ENCODE results near the gene ISLR.

ISLR gene

DNA sequence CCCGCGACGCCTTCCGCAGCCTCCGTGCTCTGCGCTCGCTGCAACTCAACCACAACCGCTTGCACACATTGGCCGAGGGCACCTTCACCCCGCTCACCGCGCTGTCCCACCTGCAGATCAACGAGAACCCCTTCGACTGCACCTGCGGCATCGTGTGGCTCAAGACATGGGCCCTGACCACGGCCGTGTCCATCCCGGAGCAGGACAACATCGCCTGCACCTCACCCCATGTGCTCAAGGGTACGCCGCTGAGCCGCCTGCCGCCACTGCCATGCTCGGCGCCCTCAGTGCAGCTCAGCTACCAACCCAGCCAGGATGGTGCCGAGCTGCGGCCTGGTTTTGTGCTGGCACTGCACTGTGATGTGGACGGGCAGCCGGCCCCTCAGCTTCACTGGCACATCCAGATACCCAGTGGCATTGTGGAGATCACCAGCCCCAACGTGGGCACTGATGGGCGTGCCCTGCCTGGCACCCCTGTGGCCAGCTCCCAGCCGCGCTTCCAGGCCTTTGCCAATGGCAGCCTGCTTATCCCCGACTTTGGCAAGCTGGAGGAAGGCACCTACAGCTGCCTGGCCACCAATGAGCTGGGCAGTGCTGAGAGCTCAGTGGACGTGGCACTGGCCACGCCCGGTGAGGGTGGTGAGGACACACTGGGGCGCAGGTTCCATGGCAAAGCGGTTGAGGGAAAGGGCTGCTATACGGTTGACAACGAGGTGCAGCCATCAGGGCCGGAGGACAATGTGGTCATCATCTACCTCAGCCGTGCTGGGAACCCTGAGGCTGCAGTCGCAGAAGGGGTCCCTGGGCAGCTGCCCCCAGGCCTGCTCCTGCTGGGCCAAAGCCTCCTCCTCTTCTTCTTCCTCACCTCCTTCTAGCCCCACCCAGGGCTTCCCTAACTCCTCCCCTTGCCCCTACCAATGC is 2.0 kb downstream of the ISLR start:
- no peaks in the 10 kb centered on the region for H3K9me3 ChIP-seq (ENCODE audit: control insufficient read depth, low read length)

DNA sequence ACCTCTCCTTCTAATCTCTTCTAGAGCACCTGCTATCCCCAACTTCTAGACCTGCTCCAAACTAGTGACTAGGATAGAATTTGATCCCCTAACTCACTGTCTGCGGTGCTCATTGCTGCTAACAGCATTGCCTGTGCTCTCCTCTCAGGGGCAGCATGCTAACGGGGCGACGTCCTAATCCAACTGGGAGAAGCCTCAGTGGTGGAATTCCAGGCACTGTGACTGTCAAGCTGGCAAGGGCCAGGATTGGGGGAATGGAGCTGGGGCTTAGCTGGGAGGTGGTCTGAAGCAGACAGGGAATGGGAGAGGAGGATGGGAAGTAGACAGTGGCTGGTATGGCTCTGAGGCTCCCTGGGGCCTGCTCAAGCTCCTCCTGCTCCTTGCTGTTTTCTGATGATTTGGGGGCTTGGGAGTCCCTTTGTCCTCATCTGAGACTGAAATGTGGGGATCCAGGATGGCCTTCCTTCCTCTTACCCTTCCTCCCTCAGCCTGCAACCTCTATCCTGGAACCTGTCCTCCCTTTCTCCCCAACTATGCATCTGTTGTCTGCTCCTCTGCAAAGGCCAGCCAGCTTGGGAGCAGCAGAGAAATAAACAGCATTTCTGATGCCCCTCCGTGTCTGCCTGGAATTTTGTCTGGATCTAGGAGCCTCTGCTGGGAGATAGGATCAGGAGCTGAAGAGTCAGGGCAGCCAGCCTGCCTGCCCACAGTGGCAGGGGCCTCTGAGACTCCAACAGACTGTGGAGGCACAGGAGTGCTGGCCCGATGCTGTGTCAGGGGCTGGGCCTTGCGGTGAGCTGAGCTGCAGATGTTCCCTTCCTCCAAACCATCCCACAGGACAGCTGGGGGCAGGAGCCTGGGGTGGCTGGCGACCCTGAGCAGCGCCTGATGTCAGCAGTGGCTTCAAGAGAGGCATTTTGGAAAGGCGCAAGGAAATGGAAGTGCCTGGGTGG is 3.0 kb downstream of the ISLR start:
- H3K14ac ChIP-seq (ENCODE audit: low read length in 2 of 2) = peak overlapping the region in 1 of 2 experiments; percentile 6
- H3K4me1 ChIP-seq (ENCODE audit: control insufficient read depth, insufficient read depth, low read depth, low read length) = peaks cover 78% of the 10 kb centered on the region
- peak overlapping the region; percentile 23 for H3K9ac ChIP-seq (ENCODE audit: low read length)
- peak overlapping the region; percentile 5 for H3K27ac ChIP-seq (ENCODE audit: low read length, poor library complexity, severe bottlenecking)
- H3K4me2 ChIP-seq (ENCODE audit: low read length, poor library complexity, severe bottlenecking) = no peak overlapping the region
- H3K23ac ChIP-seq (ENCODE audit: low read length in 2 of 2) = no peak overlapping the region
- H2BK5ac ChIP-seq (ENCODE audit: low read depth, low read length, poor library complexity, severe bottlenecking) = no peak overlapping the region
- H4K91ac ChIP-seq (ENCODE audit: low read length) = no peak overlapping the region
- peak overlapping the region in 1 of 2 experiments; percentile 84 for H3K4me3 ChIP-seq (ENCODE audit: insufficient read depth in 1 of 2, low read depth in 1 of 2, low read length in 2 of 2)
- H3K27me3 ChIP-seq (ENCODE audit: control insufficient read depth in 1 of 2, insufficient read depth in 1 of 2, low read length in 2 of 2) = no peaks in the 10 kb centered on the region
- WGBS = 64% methylated on average over 10 of the region's 10 CpGs
- H3K9me3 ChIP-seq (ENCODE audit: control insufficient read depth, low read length) = no peaks in the 10 kb centered on the region
- H2AFZ ChIP-seq (ENCODE audit: low read depth, low read length) = no peak overlapping the region
- no peak overlapping the region for H4K8ac ChIP-seq (ENCODE audit: low read length)
- H3K18ac ChIP-seq (ENCODE audit: low read depth in 1 of 2, low read length in 2 of 2) = no peak overlapping the region
- no peak for DNase-seq
- H2BK15ac ChIP-seq (ENCODE audit: low read depth, poor library complexity, severe bottlenecking) = no peak overlapping the region
- no peaks in the 10 kb centered on the region for H3K79me1 ChIP-seq (replicated peaks; ENCODE audit: low read length, poor library complexity, severe bottlenecking)
- peak overlapping the region; percentile 29 for H2AK5ac ChIP-seq (ENCODE audit: low read length, severe bottlenecking)
- no peak overlapping the region for H3K4ac ChIP-seq (ENCODE audit: low read depth in 1 of 2, low read length in 2 of 2)
- no peak overlapping the region for H2BK12ac ChIP-seq (ENCODE audit: low read length in 2 of 2)
- H2BK120ac ChIP-seq (ENCODE audit: low read depth, low read length) = no peak overlapping the region
- H3K36me3 ChIP-seq (ENCODE audit: control insufficient read depth in 1 of 2, insufficient read depth in 2 of 2, low read depth in 1 of 2, low read length in 2 of 2) = peaks cover 14% of the 10 kb centered on the region in 2 experiments

More for the DNA sequence above, 2.0 kb downstream of the ISLR start:
- Histone ChIP-seq H4K8ac (ENCODE audit: low read length) (peak overlapping the region; percentile 19), H3K36me3 (ENCODE audit: control insufficient read depth in 1 of 2, insufficient read depth in 2 of 2, low read depth in 1 of 2, low read length in 2 of 2) (peaks cover 5 to 14% of the 10 kb centered on the region in 2 experiments), H3K4me2 (ENCODE audit: low read length, poor library complexity, severe bottlenecking) (no peak overlapping the region), H3K4ac (ENCODE audit: low read depth in 1 of 2, low read length in 2 of 2) (peak overlapping the region in 1 of 2 experiments; percentile 24), H2AK5ac (ENCODE audit: low read length, severe bottlenecking) (no peak overlapping the region), H2AFZ (ENCODE audit: low read depth, low read length) (no peak overlapping the region), H3K9ac (ENCODE audit: low read length) (peak overlapping the region; percentile 90), H3K79me1 (replicated peaks; ENCODE audit: low read length, poor library complexity, severe bottlenecking) (no peaks in the 10 kb centered on the region), H3K14ac (ENCODE audit: low read length in 2 of 2) (peak overlapping the region in 1 of 2 experiments; percentile 14), H3K18ac (ENCODE audit: low read depth in 1 of 2, low read length in 2 of 2) (peak overlapping the region in 1 of 2 experiments; percentile 5), H3K4me3 (ENCODE audit: insufficient read depth in 1 of 2, low read depth in 1 of 2, low read length in 2 of 2) (peak overlapping the region in 1 of 2 experiments; percentile 84), H4K91ac (ENCODE audit: low read length) (peak overlapping the region; percentile 52), H3K27ac (ENCODE audit: low read length, poor library complexity, severe bottlenecking) (no peak overlapping the region), H3K23ac (ENCODE audit: low read length in 2 of 2) (no peak overlapping the region), H2BK5ac (ENCODE audit: low read depth, low read length, poor library complexity, severe bottlenecking) (no peak overlapping the region), H2BK120ac (ENCODE audit: low read depth, low read length) (no peak overlapping the region), H2BK15ac (ENCODE audit: low read depth, poor library complexity, severe bottlenecking) (peak overlapping the region; percentile 19), H3K4me1 (ENCODE audit: control insufficient read depth, insufficient read depth, low read depth, low read length) (peaks cover 76% of the 10 kb centered on the region), H3K27me3 (ENCODE audit: control insufficient read depth in 1 of 2, insufficient read depth in 1 of 2, low read length in 2 of 2) (no peaks in the 10 kb centered on the region), H2BK12ac (ENCODE audit: low read length in 2 of 2) (peak overlapping the region in 1 of 2 experiments; percentile 7)
- DNase-seq = no peak
- WGBS = 94% methylated on average over 45 of the region's 45 CpGs

GRCh38 chr15:74178326-74179100 is 5.0 kb downstream of the ISLR start:
- Histone ChIP-seq H2BK5ac (ENCODE audit: low read depth, low read length, poor library complexity, severe bottlenecking) (no peak overlapping the region), H3K4me3 (ENCODE audit: insufficient read depth in 1 of 2, low read depth in 1 of 2, low read length in 2 of 2) (no peak overlapping the region), H4K8ac (ENCODE audit: low read length) (peak overlapping the region; percentile 45), H3K4ac (ENCODE audit: low read depth in 1 of 2, low read length in 2 of 2) (no peak overlapping the region), H3K36me3 (ENCODE audit: control insufficient read depth in 1 of 2, insufficient read depth in 2 of 2, low read depth in 1 of 2, low read length in 2 of 2) (peaks cover 14 to 21% of the 10 kb centered on the region in 2 experiments), H2AFZ (ENCODE audit: low read depth, low read length) (no peak overlapping the region), H3K4me2 (ENCODE audit: low read length, poor library complexity, severe bottlenecking) (no peak overlapping the region), H2BK12ac (ENCODE audit: low read length in 2 of 2) (peak overlapping the region; percentile 42 to 60), H3K9ac (ENCODE audit: low read length) (no peak overlapping the region), H3K4me1 (ENCODE audit: control insufficient read depth, insufficient read depth, low read depth, low read length) (peaks cover 73% of the 10 kb centered on the region), H2BK120ac (ENCODE audit: low read depth, low read length) (no peak overlapping the region), H3K27me3 (ENCODE audit: control insufficient read depth in 1 of 2, insufficient read depth in 1 of 2, low read length in 2 of 2) (no peaks in the 10 kb centered on the region), H3K18ac (ENCODE audit: low read depth in 1 of 2, low read length in 2 of 2) (no peak overlapping the region), H3K14ac (ENCODE audit: low read length in 2 of 2) (no peak overlapping the region), H4K91ac (ENCODE audit: low read length) (no peak overlapping the region), H3K23ac (ENCODE audit: low read length in 2 of 2) (no peak overlapping the region), H2BK15ac (ENCODE audit: low read depth, poor library complexity, severe bottlenecking) (no peak overlapping the region), H3K79me1 (replicated peaks; ENCODE audit: low read length, poor library complexity, severe bottlenecking) (no peaks in the 10 kb centered on the region), H2AK5ac (ENCODE audit: low read length, severe bottlenecking) (peak overlapping the region; percentile 93), H3K9me3 (ENCODE audit: control insufficient read depth, low read length) (no peaks in the 10 kb centered on the region), H3K27ac (ENCODE audit: low read length, poor library complexity, severe bottlenecking) (peak overlapping the region; percentile 68)
- DNase-seq = no peak
- 95% methylated on average over 7 of the region's 7 CpGs for WGBS
